Neural cell (in vitro differentiated cells): Measurements from ENCODE around the gene SPATA2. TPM values are rescaled to one million over a fixed set of nuclear protein-coding genes. Genes with fewer than 3 reads are reported as not detected.

Experiments used
- H2AFZ ChIP-seq: fragments of 200-600, 300-800 bp; sonication (generic), shearing (Covaris generic); 2 replicates; pipeline ENCODE4 v1.6.0; 2014; ENCODE audit warnings: low read depth, mild to moderate bottlenecking, antibody characterized with exemption, low read length, moderate library complexity
- H3F3A ChIP-seq: fragments of 200-600 bp; shearing (Covaris generic); 2 replicates; pipeline ENCODE4 v1.6.1; 2016; ENCODE audit warnings: mild to moderate bottlenecking, moderate library complexity, mixed read lengths, antibody characterized with exemption, low read length; ENCODE audit not compliant: insufficient read depth, poor library complexity, severe bottlenecking
- H3K27ac ChIP-seq: fragments of 200-600, 300-800 bp; sonication (generic), shearing (Covaris generic); 2 replicates; pipeline ENCODE4 v1.5.1; 2014; ENCODE audit warnings: mild to moderate bottlenecking, low read length, moderate library complexity
- H3K27me3 ChIP-seq: fragments of 300-800, 200-600 bp; sonication (generic), shearing (Covaris generic); 2 replicates; pipeline ENCODE4 v1.6.0; 2014; ENCODE audit warnings: mild to moderate bottlenecking, low read depth, low read length, moderate library complexity; ENCODE audit not compliant: insufficient read depth
- H3K36me3 ChIP-seq: fragments of 300-800, 200-600 bp; sonication (generic), shearing (Covaris generic); 2 replicates; pipeline ENCODE4 v1.5.1; 2014; ENCODE audit warnings: mild to moderate bottlenecking, antibody characterized with exemption, low read length, moderate library complexity; ENCODE audit not compliant: insufficient read depth
- H3K4me2 ChIP-seq: fragments of 300-800, 200-600 bp; sonication (generic), shearing (Covaris generic); 2 replicates; pipeline ENCODE4 v1.6.0; 2014; ENCODE audit warnings: mild to moderate bottlenecking, low read length
- H3K4me3 ChIP-seq: fragments of 300-800, 200-600 bp; sonication (generic), shearing (Covaris generic); 2 replicates; pipeline ENCODE4 v1.5.1; 2014; ENCODE audit warnings: mild to moderate bottlenecking, low read length, moderate library complexity
- H3K79me2 ChIP-seq: fragments of 200-600 bp; shearing (Covaris generic); replicated peaks from 2 replicates; pipeline ENCODE4 v1.6.0; 2014; ENCODE audit warnings: mild to moderate bottlenecking, low read length, moderate library complexity; ENCODE audit not compliant: insufficient read depth
- H3K9ac ChIP-seq: fragments of 300-800, 200-600 bp; sonication (generic), shearing (Covaris generic); 2 replicates; pipeline ENCODE4 v1.6.1; 2016; ENCODE audit warnings: mild to moderate bottlenecking, low read length, mixed read lengths
- H3K9me2 ChIP-seq: fragments of 200-600 bp; shearing (Covaris generic); 2 replicates; pipeline ENCODE4 v1.6.1; 2016; ENCODE audit warnings: mild to moderate bottlenecking, low read length, mixed read lengths; ENCODE audit not compliant: insufficient read depth
- H3K9me3 ChIP-seq: fragments of 200-600, 300-800 bp; sonication (generic), shearing (Covaris generic); 2 replicates; pipeline ENCODE4 v1.6.1; 2016; ENCODE audit warnings: mild to moderate bottlenecking, mixed run types, low read length, moderate library complexity, mixed read lengths
- H4K20me1 ChIP-seq: fragments of 200-600 bp; shearing (Covaris generic); 2 replicates; pipeline ENCODE4 v1.6.1; 2016; ENCODE audit warnings: mild to moderate bottlenecking, mixed run types; ENCODE audit not compliant: insufficient read depth
- EP300 ChIP-seq: fragments of 450-650 bp; conservative IDR thresholded peaks from 2 replicates; pipeline ENCODE4 v1.6.1; 2014; ENCODE audit warnings: antibody characterized with exemption, mild to moderate bottlenecking, moderate library complexity; ENCODE audit not compliant: poor library complexity, severe bottlenecking
- EZH2 ChIP-seq: fragments of 200-600, 300-800 bp; shearing (Covaris generic), sonication (generic); IDR thresholded peaks from 2 replicates; pipeline ENCODE4 v1.6.1; 2014; ENCODE audit warnings: antibody characterized with exemption, low read length, borderline replicate concordance, mild to moderate bottlenecking; ENCODE audit not compliant: insufficient read depth, poor library complexity, severe bottlenecking
- MXI1 ChIP-seq: fragments of 450-650 bp; conservative IDR thresholded peaks from 2 replicates; pipeline ENCODE4 v1.6.1; 2014; ENCODE audit warnings: antibody characterized with exemption, mild to moderate bottlenecking; ENCODE audit not compliant: poor library complexity, severe bottlenecking
- POLR2AphosphoS5 ChIP-seq: IDR thresholded peaks from 2 replicates; pipeline ENCODE4 v1.6.1; 2012
- RAD21 ChIP-seq: fragments of 450-650 bp; conservative IDR thresholded peaks from 2 replicates; pipeline ENCODE4 v1.6.1; 2014; ENCODE audit warnings: antibody characterized with exemption, mild to moderate bottlenecking, moderate library complexity
- SMC3 ChIP-seq: fragments of 450-650 bp; conservative IDR thresholded peaks from 2 replicates; pipeline ENCODE4 v1.6.1; 2014; ENCODE audit warnings: antibody characterized with exemption, mild to moderate bottlenecking, moderate library complexity; ENCODE audit not compliant: poor library complexity
- TAF1 ChIP-seq: IDR thresholded peaks from 2 replicates; pipeline ENCODE4 v1.6.1; 2012; ENCODE audit warnings: low read depth
- polyA plus RNA-seq: library from polyadenylated mRNA; depleted of rRNA; stranded (reverse); fragments of >200 nt; gene quantifications from 2 replicates; pipeline ENCODE4 v1.2.3, GENCODE V29; 2014
- TF ChIP-seq, protein P1 (sequence below): IDR thresholded peaks from 2 replicates; pipeline ENCODE4 v1.6.1; 2012; ENCODE audit warnings: borderline replicate concordance
- TF ChIP-seq, protein P2 (sequence below): fragments of 450-650 bp; IDR thresholded peaks from 2 replicates; pipeline ENCODE4 v1.5.1; 2014; ENCODE audit warnings: antibody characterized with exemption, mild to moderate bottlenecking, moderate library complexity; ENCODE audit not compliant: poor library complexity, severe bottlenecking

Gene SPATA2
- polyA plus RNA-seq, 1 donor from 2014 or later: 1.7 TPM

DNA sequence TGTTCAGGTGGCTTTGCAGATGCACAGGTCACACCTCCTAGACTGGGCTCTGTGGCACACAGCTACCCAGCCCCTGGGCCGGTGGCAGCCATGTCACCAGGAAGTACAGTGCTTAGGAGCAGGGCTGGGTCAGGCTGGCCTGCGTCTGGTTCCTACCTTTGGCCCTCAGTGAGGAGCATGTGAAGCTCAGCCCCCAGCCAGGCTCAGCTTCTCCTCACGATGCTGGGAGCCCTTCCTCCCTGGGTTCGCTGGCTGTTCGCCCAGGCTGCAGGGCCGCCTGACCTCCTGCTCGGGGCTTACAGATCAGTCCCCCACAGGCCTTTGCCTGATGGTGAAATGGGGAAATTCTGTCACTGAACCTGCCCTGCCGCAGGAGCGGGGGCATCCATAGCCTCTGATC lies 23.1 kb downstream of the SPATA2 start:
- no peak for TF ChIP-seq EZH2
- TF ChIP-seq MXI1: no peak
- TF ChIP-seq EP300: no peak
- TF ChIP-seq, protein P1, sequence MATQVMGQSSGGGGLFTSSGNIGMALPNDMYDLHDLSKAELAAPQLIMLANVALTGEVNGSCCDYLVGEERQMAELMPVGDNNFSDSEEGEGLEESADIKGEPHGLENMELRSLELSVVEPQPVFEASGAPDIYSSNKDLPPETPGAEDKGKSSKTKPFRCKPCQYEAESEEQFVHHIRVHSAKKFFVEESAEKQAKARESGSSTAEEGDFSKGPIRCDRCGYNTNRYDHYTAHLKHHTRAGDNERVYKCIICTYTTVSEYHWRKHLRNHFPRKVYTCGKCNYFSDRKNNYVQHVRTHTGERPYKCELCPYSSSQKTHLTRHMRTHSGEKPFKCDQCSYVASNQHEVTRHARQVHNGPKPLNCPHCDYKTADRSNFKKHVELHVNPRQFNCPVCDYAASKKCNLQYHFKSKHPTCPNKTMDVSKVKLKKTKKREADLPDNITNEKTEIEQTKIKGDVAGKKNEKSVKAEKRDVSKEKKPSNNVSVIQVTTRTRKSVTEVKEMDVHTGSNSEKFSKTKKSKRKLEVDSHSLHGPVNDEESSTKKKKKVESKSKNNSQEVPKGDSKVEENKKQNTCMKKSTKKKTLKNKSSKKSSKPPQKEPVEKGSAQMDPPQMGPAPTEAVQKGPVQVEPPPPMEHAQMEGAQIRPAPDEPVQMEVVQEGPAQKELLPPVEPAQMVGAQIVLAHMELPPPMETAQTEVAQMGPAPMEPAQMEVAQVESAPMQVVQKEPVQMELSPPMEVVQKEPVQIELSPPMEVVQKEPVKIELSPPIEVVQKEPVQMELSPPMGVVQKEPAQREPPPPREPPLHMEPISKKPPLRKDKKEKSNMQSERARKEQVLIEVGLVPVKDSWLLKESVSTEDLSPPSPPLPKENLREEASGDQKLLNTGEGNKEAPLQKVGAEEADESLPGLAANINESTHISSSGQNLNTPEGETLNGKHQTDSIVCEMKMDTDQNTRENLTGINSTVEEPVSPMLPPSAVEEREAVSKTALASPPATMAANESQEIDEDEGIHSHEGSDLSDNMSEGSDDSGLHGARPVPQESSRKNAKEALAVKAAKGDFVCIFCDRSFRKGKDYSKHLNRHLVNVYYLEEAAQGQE: no peak
- H3K27me3 ChIP-seq: no peaks in the 10 kb centered on the region
- H3K36me3 ChIP-seq: no peaks in the 10 kb centered on the region
- no peak overlapping the region for H2AFZ ChIP-seq
- H3K9me3 ChIP-seq: no peaks in the 10 kb centered on the region
- no peak overlapping the region for H3K4me2 ChIP-seq
- H3K4me3 ChIP-seq: no peak overlapping the region
- no peaks in the 10 kb centered on the region for H3F3A ChIP-seq
- H3K27ac ChIP-seq: no peak overlapping the region
- no peaks in the 10 kb centered on the region for H3K9me2 ChIP-seq
- no peaks in the 10 kb centered on the region for H3K79me2 ChIP-seq
- no peaks in the 10 kb centered on the region for H4K20me1 ChIP-seq
- H3K9ac ChIP-seq: no peak overlapping the region

DNA sequence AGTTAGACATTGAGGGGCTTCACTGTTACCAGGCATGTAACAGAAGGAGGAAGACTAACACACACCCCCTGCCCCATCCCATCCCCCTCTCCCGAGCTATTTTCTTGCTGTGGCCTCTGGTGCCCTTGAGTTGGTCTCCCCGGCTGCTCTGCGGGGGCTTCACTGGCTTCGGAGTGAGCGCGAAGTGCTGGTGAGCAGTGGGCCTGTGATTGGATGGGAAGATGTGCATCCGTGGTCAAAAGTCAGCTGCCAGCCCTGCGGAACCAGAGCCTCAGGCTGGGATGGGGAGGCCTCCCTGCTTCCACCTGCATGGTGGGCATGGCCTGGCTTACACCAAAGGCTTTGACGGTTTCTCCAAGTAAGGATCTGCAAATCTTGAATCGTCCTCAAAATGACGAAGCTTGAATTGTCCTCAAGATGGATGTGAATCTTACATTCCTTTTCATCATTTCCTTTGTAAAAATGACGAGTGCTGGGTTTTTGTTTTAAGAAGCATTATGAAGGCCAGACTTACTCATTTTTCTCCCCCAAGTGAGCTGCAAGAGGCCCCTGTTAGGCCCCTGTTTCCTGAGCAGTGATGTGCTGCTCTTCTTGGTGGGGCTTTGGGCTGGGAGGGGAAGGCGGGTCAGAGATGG lies 23.7 kb downstream of the SPATA2 start:
- H3K27me3 ChIP-seq: no peaks in the 10 kb centered on the region
- no peak overlapping the region for H3K4me2 ChIP-seq
- no peaks in the 10 kb centered on the region for H3K79me2 ChIP-seq
- H3F3A ChIP-seq: no peaks in the 10 kb centered on the region
- no peaks in the 10 kb centered on the region for H4K20me1 ChIP-seq
- no peak overlapping the region for H3K4me3 ChIP-seq
- no peak overlapping the region for H3K27ac ChIP-seq
- H3K9me3 ChIP-seq: no peaks in the 10 kb centered on the region
- no peak overlapping the region for H2AFZ ChIP-seq
- no peaks in the 10 kb centered on the region for H3K9me2 ChIP-seq
- no peaks in the 10 kb centered on the region for H3K36me3 ChIP-seq
- TF ChIP-seq MXI1 (no peak), POLR2AphosphoS5 (no peak), SMC3 (no peak), RAD21 (no peak), TAF1 (no peak), EZH2 (no peak), EP300 (no peak)
- TF ChIP-seq, protein P2, sequence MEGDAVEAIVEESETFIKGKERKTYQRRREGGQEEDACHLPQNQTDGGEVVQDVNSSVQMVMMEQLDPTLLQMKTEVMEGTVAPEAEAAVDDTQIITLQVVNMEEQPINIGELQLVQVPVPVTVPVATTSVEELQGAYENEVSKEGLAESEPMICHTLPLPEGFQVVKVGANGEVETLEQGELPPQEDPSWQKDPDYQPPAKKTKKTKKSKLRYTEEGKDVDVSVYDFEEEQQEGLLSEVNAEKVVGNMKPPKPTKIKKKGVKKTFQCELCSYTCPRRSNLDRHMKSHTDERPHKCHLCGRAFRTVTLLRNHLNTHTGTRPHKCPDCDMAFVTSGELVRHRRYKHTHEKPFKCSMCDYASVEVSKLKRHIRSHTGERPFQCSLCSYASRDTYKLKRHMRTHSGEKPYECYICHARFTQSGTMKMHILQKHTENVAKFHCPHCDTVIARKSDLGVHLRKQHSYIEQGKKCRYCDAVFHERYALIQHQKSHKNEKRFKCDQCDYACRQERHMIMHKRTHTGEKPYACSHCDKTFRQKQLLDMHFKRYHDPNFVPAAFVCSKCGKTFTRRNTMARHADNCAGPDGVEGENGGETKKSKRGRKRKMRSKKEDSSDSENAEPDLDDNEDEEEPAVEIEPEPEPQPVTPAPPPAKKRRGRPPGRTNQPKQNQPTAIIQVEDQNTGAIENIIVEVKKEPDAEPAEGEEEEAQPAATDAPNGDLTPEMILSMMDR: no peak
- TF ChIP-seq, protein P1: no peak
- no peak overlapping the region for H3K9ac ChIP-seq
